Large intestine (tissue), 3 donors: ENCODE measurements around the gene TLCD5. TPM values are rescaled to one million over a fixed set of nuclear protein-coding genes. Genes with fewer than 3 reads are reported as not detected.

Experiments
- DNase-seq, 2 donors: peaks; one replicate each; pipeline versions ENCODE4 v3.0.0 to v3.0.0-alpha.2; 2013
- H3K27ac ChIP-seq: one replicate; pipeline ENCODE4 v1.5.1; 2013; ENCODE audit warnings: low read length
- H3K27me3 ChIP-seq: 2 replicates; pipeline ENCODE4 v1.6.1; 2013; ENCODE audit warnings: low read length; ENCODE audit not compliant: control insufficient read depth, insufficient read depth
- H3K36me3 ChIP-seq: 2 replicates; pipeline ENCODE4 v1.6.1; 2013; ENCODE audit warnings: low read length; ENCODE audit not compliant: control insufficient read depth, insufficient read depth
- H3K4me1 ChIP-seq: one replicate; pipeline ENCODE4 v1.6.1; 2013; ENCODE audit warnings: low read length; ENCODE audit not compliant: control insufficient read depth, insufficient read depth
- H3K4me3 ChIP-seq: one replicate; pipeline ENCODE4 v1.5.1; 2013; ENCODE audit warnings: low read length
- H3K9me3 ChIP-seq: one replicate; pipeline ENCODE4 v1.6.1; 2013; ENCODE audit warnings: mild to moderate bottlenecking, low read depth, low read length, moderate library complexity; ENCODE audit not compliant: control insufficient read depth
- WGBS: methylation state at CpG from one replicate; pipeline ENCODE4 v1.1.5; 2013; ENCODE audit warnings: low lambda C conversion rate; ENCODE audit not compliant: insufficient coverage; 5-methylcytosine and 5-hydroxymethylcytosine counted together
- polyA plus RNA-seq: library from polyadenylated mRNA; unstranded; fragments of 120-200 nt; gene quantifications from one replicate; pipeline ENCODE4 v1.2.1, GENCODE V29; 2013

The TLCD5 gene
- polyA plus RNA-seq, 1 donor = 5.4 TPM

GRCh38 chr11:120336641-120337354, 11.7 kb downstream of the TLCD5 start:
- Histone ChIP-seq H3K27ac (peak overlapping the region; percentile 84), H3K9me3 (no peaks in the 10 kb centered on the region), H3K27me3 (no peaks in the 10 kb centered on the region), H3K4me1 (peaks cover 19% of the 10 kb centered on the region), H3K4me3 (peak overlapping the region; percentile 92), H3K36me3 (no peaks in the 10 kb centered on the region)
- no CpG with 5 or more reads among the region's 56 CpGs for WGBS
- peak in 1 of 2 donors; percentile 35 for DNase-seq

GRCh38 chr11:120337355-120338106, 12.4 kb downstream of the TLCD5 start:
- Histone ChIP-seq H3K36me3 (no peaks in the 10 kb centered on the region), H3K27ac (peak overlapping the region; percentile 84), H3K4me3 (peak overlapping the region; percentile 92), H3K27me3 (no peaks in the 10 kb centered on the region), H3K4me1 (peaks cover 23% of the 10 kb centered on the region), H3K9me3 (no peaks in the 10 kb centered on the region)
- WGBS = 0% methylated on average over 1 of the region's 18 CpGs
- DNase-seq = peak in 1 of 2 donors; percentile 47

GRCh38 chr11:120338107-120338933, 13.2 kb downstream of the TLCD5 start:
- H3K9me3 ChIP-seq = no peaks in the 10 kb centered on the region
- H3K4me1 ChIP-seq = peaks cover 23% of the 10 kb centered on the region
- peak overlapping the region; percentile 84 for H3K27ac ChIP-seq
- H3K36me3 ChIP-seq = no peaks in the 10 kb centered on the region
- H3K4me3 ChIP-seq = peak overlapping the region; percentile 92
- H3K27me3 ChIP-seq = no peaks in the 10 kb centered on the region
- WGBS = 22% methylated on average over 5 of the region's 7 CpGs
- no peak for DNase-seq

- H3K27ac ChIP-seq = peak overlapping the region; percentile 19
- peak overlapping the region; percentile 8 for H3K4me3 ChIP-seq
- 46% methylated on average over 3 of the region's 6 CpGs for WGBS
- no peaks in the 10 kb centered on the region for H3K36me3 ChIP-seq
- H3K27me3 ChIP-seq = no peaks in the 10 kb centered on the region
- peak in 1 of 2 donors; percentile 58 for DNase-seq
- peaks cover 29% of the 10 kb centered on the region for H3K4me1 ChIP-seq
- H3K9me3 ChIP-seq = no peaks in the 10 kb centered on the region
Measured at GRCh38 chr11:120339394-120339890, 14.3 kb downstream of the TLCD5 start.

GRCh38 chr11:120340529-120340928, 15.4 kb downstream of the TLCD5 start:
- Histone ChIP-seq H3K4me3 (no peak overlapping the region), H3K27ac (peak overlapping the region; percentile 19)
- WGBS = no CpG with 5 or more reads among the region's 2 CpGs

GRCh38 chr11:120342226-120342625, 17.1 kb downstream of the TLCD5 start:
- Histone ChIP-seq H3K36me3 (no peaks in the 10 kb centered on the region), H3K4me3 (no peak overlapping the region), H3K9me3 (no peaks in the 10 kb centered on the region), H3K27me3 (no peaks in the 10 kb centered on the region), H3K27ac (no peak overlapping the region), H3K4me1 (peaks cover 36% of the 10 kb centered on the region)
- 85% methylated on average over 3 of the region's 3 CpGs for WGBS
- DNase-seq = no peak

More at GRCh38 chr11:120340529-120340928, 15.4 kb downstream of the TLCD5 start:
- H3K27me3 ChIP-seq = no peaks in the 10 kb centered on the region
- H3K9me3 ChIP-seq = no peaks in the 10 kb centered on the region
- peaks cover 36% of the 10 kb centered on the region for H3K4me1 ChIP-seq
- DNase-seq = peak; percentile 45 to 78
- no peaks in the 10 kb centered on the region for H3K36me3 ChIP-seq

GRCh38 chr11:120342678-120343077, 17.6 kb downstream of the TLCD5 start:
- no peak overlapping the region for H3K27ac ChIP-seq

GRCh38 chr11:120343429-120343828, 18.3 kb downstream of the TLCD5 start:
- Histone ChIP-seq H3K27me3 (no peaks in the 10 kb centered on the region), H3K4me3 (no peak overlapping the region), H3K4me1 (peaks cover 40% of the 10 kb centered on the region), H3K36me3 (no peaks in the 10 kb centered on the region), H3K27ac (no peak overlapping the region), H3K9me3 (no peaks in the 10 kb centered on the region)
- 100% methylated on average over 1 of the region's 2 CpGs for WGBS
- no peak for DNase-seq

More at GRCh38 chr11:120342678-120343077, 17.6 kb downstream of the TLCD5 start:
- whole genome bisulfite sequencing = 78% methylated on average over 3 of the region's 3 CpGs
- Histone ChIP-seq H3K27me3 (no peaks in the 10 kb centered on the region), H3K36me3 (no peaks in the 10 kb centered on the region), H3K4me3 (no peak overlapping the region), H3K9me3 (no peaks in the 10 kb centered on the region), H3K4me1 (peaks cover 39% of the 10 kb centered on the region)
- no peak for DNase-seq

GRCh38 chr11:120344302-120345004, 19.4 kb downstream of the TLCD5 start:
- Histone ChIP-seq H3K4me1 (peaks cover 34% of the 10 kb centered on the region), H3K36me3 (no peaks in the 10 kb centered on the region), H3K9me3 (no peaks in the 10 kb centered on the region), H3K27ac (peak overlapping the region; percentile 17), H3K4me3 (no peak overlapping the region), H3K27me3 (no peaks in the 10 kb centered on the region)
- DNase-seq = no peak
- no CpG with 5 or more reads among the region's 1 CpG for WGBS
